PC-3 (cell line): ENCODE results near the gene ATP5ME. TPM values are rescaled to one million over a fixed set of nuclear protein-coding genes. Genes with fewer than 3 reads are reported as not detected.

Experiments
- ATAC-seq: fragments of 200-7000 bp; cut with Tn5 transposase; 2 replicates; pipeline ENCODE4 v1.9.1; 2020; ENCODE audit warnings: mild to moderate bottlenecking, moderate library complexity
- BruUV-seq: library from RNA; stranded (reverse); fragments of 400-500 nt; replicated peaks from 2 replicates; lab custom pipeline; 2021; lab: Mats Ljungman, UMichigan
- CTCF ChIA-PET: fragments of 300-600 bp; sonication (Branson Sonifier 250); formaldehyde crosslinking; loops from one replicate; lab custom pipeline; 2022; ENCODE audit warnings: antibody characterized with exemption; lab: Charles Lee
- POLR2A ChIA-PET: fragments of 300-600 bp; sonication (Branson Sonifier 250); formaldehyde crosslinking; loops from one replicate; lab custom pipeline; 2022; ENCODE audit warnings: antibody characterized with exemption; ENCODE audit not compliant: unreplicated experiment; lab: Charles Lee
- DNase-seq: peaks from one replicate; pipeline ENCODE4 v3.0.0-alpha.2; 2015
- H2AFZ ChIP-seq: fragments of 300-600 bp; sonication (generic); 2 replicates; pipeline ENCODE4 v1.6.0; 2016; ENCODE audit warnings: antibody characterized with exemption, low read length
- H3F3A ChIP-seq: fragments of 300-600 bp; sonication (generic); one replicate; pipeline ENCODE4 v1.6.0; 2017; ENCODE audit warnings: antibody characterized with exemption, low read length, control low read depth, mild to moderate bottlenecking; ENCODE audit not compliant: unreplicated experiment
- H3K27ac ChIP-seq: fragments of 300-600 bp; sonication (generic); 2 replicates; pipeline ENCODE4 v1.5.1; 2016; ENCODE audit warnings: mild to moderate bottlenecking, low read length
- H3K27me3 ChIP-seq: fragments of 300-600 bp; sonication (generic); 2 replicates; pipeline ENCODE4 v1.6.1; 2016; ENCODE audit warnings: low read length, mixed read lengths
- H3K36me3 ChIP-seq: fragments of 300-600 bp; sonication (generic); 2 replicates; pipeline ENCODE4 v1.6.1; 2016; ENCODE audit warnings: low read depth, mixed run types, low read length, mixed read lengths
- H3K4me1 ChIP-seq: fragments of 300-600 bp; sonication (generic); 2 replicates; pipeline ENCODE4 v1.5.1; 2016; ENCODE audit warnings: low read length; ENCODE audit not compliant: insufficient read depth
- H3K4me2 ChIP-seq: fragments of 300-600 bp; sonication (generic); 2 replicates; pipeline ENCODE4 v1.6.0; 2016; ENCODE audit warnings: low read length
- H3K4me3 ChIP-seq: fragments of 300-600 bp; sonication (generic); 2 replicates; pipeline ENCODE4 v1.5.1; 2016; ENCODE audit warnings: mild to moderate bottlenecking, low read length, mixed read lengths
- H3K79me2 ChIP-seq: fragments of 300-600 bp; sonication (generic); 2 replicates; pipeline ENCODE4 v1.6.1; 2017; ENCODE audit warnings: low read length, mixed read lengths
- H3K9ac ChIP-seq: fragments of 300-600 bp; sonication (generic); 2 replicates; pipeline ENCODE4 v1.6.0; 2016; ENCODE audit warnings: mild to moderate bottlenecking, low read length
- H3K9me2 ChIP-seq: fragments of 300-600 bp; sonication (generic); replicated peaks from 2 replicates; pipeline ENCODE4 v1.6.1; 2016; ENCODE audit warnings: mixed run types, low read length, mixed read lengths
- H3K9me3 ChIP-seq: fragments of 300-600 bp; sonication (generic); 2 replicates; pipeline ENCODE4 v1.6.1; 2016; ENCODE audit warnings: low read length, mixed read lengths
- H4K20me1 ChIP-seq: fragments of 300-600 bp; sonication (generic); 2 replicates; pipeline ENCODE4 v1.6.1; 2016; ENCODE audit warnings: low read length, mixed read lengths
- CTCF ChIP-seq: fragments of 300-600 bp; sonication (generic); conservative IDR thresholded peaks from 2 replicates; pipeline ENCODE4 v1.5.1; 2017; ENCODE audit warnings: antibody characterized with exemption, low read depth, mild to moderate bottlenecking, low read length
- EZH2 ChIP-seq: fragments of 300-600 bp; sonication (generic); IDR thresholded peaks from one replicate; pipeline ENCODE4 v1.6.1; 2017; ENCODE audit warnings: antibody characterized with exemption, mild to moderate bottlenecking, low read length; ENCODE audit not compliant: unreplicated experiment
- EZH2phosphoT487 ChIP-seq: fragments of 300-600 bp; sonication (generic); IDR thresholded peaks from 2 replicates; pipeline ENCODE4 v1.6.1; 2018; ENCODE audit warnings: mild to moderate bottlenecking, antibody characterized with exemption, low read length, borderline replicate concordance
- intact Hi-C: fragments of 100-400 bp; cut with micrococcal nuclease; formaldehyde crosslinking; loops from 2 replicates; pipeline ENCODE4 v1.9.0; 2023
- total RNA-seq: library from RNA; depleted of rRNA; stranded (reverse); fragments of >200 nt; gene quantifications from 2 replicates; pipeline ENCODE4 v1.2.3, GENCODE V29; 2014

ATP5ME gene
- total RNA-seq, 1 experiment from 2014 or later, result 579 TPM

DNA sequence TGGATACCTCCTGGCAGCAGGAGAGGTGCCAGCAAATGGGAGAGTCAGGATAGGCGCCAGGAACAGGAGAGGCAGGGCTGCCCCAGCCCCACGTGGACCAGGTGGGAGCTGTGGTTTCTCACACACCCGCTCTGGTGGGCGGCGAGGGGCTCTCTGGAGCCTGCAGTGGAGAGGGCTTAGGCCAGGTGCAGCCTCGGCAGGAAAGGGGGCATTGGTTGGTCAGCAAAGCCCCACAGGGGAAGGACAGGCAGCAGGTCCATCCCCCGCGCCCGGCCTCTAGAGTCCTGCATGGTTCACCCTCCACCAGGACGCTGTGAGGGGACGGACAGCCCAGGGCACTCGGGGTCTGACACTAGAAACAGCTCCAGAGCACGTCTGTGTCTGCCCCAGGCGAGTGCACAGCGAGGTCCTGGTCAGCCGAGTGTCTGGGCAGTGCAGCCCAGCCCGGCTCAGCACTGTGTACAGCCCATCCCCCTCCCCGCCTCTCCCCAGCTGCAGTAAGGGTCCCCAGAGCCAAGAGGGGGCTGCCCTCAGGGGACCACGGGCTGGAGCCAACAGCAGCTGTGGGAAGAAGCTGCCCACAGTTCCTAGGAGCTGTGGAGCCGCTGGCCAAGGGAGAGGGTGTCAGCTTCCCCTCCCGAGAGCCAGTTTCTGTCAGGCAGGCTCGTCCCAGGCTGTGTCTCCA lies 8.2 kb downstream of the ATP5ME start:
- intact Hi-C loops, result no loop called here
- H3K27me3 ChIP-seq, result no peaks in the 10 kb centered on the region
- POLR2A ChIA-PET, result no interaction called here
- H3K27ac ChIP-seq, result no peak overlapping the region
- H3K9me3 ChIP-seq, result no peaks in the 10 kb centered on the region
- H3K4me2 ChIP-seq, result no peak overlapping the region
- no peaks in the 10 kb centered on the region for H4K20me1 ChIP-seq
- no peak overlapping the region for H3K4me3 ChIP-seq
- H3K4me1 ChIP-seq, result no peaks in the 10 kb centered on the region
- TF ChIP-seq EZH2phosphoT487 (no peak), EZH2 (no peak), CTCF (no peak)
- no peak overlapping the region for H2AFZ ChIP-seq
- no peak overlapping the region for H3K9ac ChIP-seq
- ATAC-seq, result peak; percentile 35
- H3K9me2 ChIP-seq, result no peaks in the 10 kb centered on the region
- CTCF ChIA-PET, result no interaction called here
- no peaks in the 10 kb centered on the region for H3K79me2 ChIP-seq
- no peaks in the 10 kb centered on the region for H3F3A ChIP-seq
- H3K36me3 ChIP-seq, result no peaks in the 10 kb centered on the region
- no TSS peak for BruUV-seq
- no peak for DNase-seq

DNA sequence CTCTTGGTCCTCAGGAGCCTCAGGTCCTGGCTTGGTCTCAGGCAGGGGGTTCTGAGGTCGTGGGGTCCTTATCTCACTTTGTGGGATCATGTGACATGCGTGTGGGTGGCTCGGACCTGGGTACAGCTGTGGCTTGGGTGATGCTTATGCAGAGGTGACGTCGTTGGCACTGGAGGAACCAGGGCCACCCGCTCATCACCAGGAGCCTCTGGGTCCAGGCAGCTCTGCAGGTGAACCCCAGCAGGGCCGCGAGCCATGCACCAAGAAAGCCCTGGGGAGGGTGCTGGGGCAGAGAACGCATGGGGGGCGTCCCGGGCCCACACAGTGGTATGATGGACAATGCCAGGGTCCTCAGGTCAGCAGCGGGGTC lies 8.7 kb downstream of the ATP5ME start:
- Histone ChIP-seq H3F3A (no peaks in the 10 kb centered on the region), H3K36me3 (no peaks in the 10 kb centered on the region), H3K4me1 (no peaks in the 10 kb centered on the region), H3K9me2 (no peaks in the 10 kb centered on the region), H2AFZ (no peak overlapping the region), H3K27ac (no peak overlapping the region), H3K9ac (no peak overlapping the region), H3K9me3 (no peaks in the 10 kb centered on the region), H3K27me3 (no peaks in the 10 kb centered on the region), H3K4me2 (no peak overlapping the region), H3K79me2 (no peaks in the 10 kb centered on the region), H4K20me1 (no peaks in the 10 kb centered on the region), H3K4me3 (no peak overlapping the region)
- intact Hi-C loops, result no loop called here
- ATAC-seq, result no peak
- no peak for DNase-seq
- no TSS peak for BruUV-seq
- ChIA-PET CTCF (no interaction called here), POLR2A (no interaction called here)
- TF ChIP-seq EZH2phosphoT487 (no peak), CTCF (no peak), EZH2 (no peak)

GRCh38 chr4:664713-665231 lies 9.3 kb downstream of the ATP5ME start:
- no peaks in the 10 kb centered on the region for H3K9me2 ChIP-seq
- ATAC-seq (no peak), DNase-seq (no peak)
- no peaks in the 10 kb centered on the region for H3K36me3 ChIP-seq
- ChIA-PET POLR2A (no interaction called here), CTCF (no interaction called here)
- no peaks in the 10 kb centered on the region for H3K9me3 ChIP-seq
- H4K20me1 ChIP-seq, result no peaks in the 10 kb centered on the region
- intact Hi-C loops, result no loop called here
- H3K9ac ChIP-seq, result no peak overlapping the region
- H3K4me2 ChIP-seq, result no peak overlapping the region
- H2AFZ ChIP-seq, result no peak overlapping the region
- no peak overlapping the region for H3K4me3 ChIP-seq
- H3F3A ChIP-seq, result no peaks in the 10 kb centered on the region
- TF ChIP-seq EZH2phosphoT487 (no peak), CTCF (no peak), EZH2 (no peak)
- H3K79me2 ChIP-seq, result no peaks in the 10 kb centered on the region
- no TSS peak for BruUV-seq
- H3K27me3 ChIP-seq, result no peaks in the 10 kb centered on the region
- no peaks in the 10 kb centered on the region for H3K4me1 ChIP-seq
- H3K27ac ChIP-seq, result no peak overlapping the region
